HuH-7.5 (cell line): ENCODE data around the gene KCNH5.
"Not testable (repeated sequence)": the region's sequence is repeated elsewhere in the genome, so short reads cannot be mapped to it uniquely, and the experiment has no call there.

ENCODE experiments used
- DNase-seq: peaks from one replicate; pipeline ENCODE4 v3.0.0; 2011; ENCODE audit warnings: low spot score

The KCNH5 gene

GRCh38 chr14:62886461-62886860 is 158.8 kb downstream of the KCNH5 start:
- no peak for DNase-seq

- DNase-seq, result no peak
These were observed 159.8 kb downstream of the KCNH5 start for GRCh38 chr14:62885451-62885850.

- DNase-seq, result no peak
These were observed 162.3 kb downstream of the KCNH5 start for GRCh38 chr14:62882967-62883366.

- no peak for DNase-seq
These were observed 178.9 kb downstream of the KCNH5 start for GRCh38 chr14:62866376-62866775.

- no peak for DNase-seq
These were observed 180.7 kb downstream of the KCNH5 start for GRCh38 chr14:62864588-62864987.

- DNase-seq, result not testable (repeated sequence)
These were observed 187.2 kb downstream of the KCNH5 start for GRCh38 chr14:62858011-62858410.

- DNase-seq, result no peak
These were observed 190.3 kb downstream of the KCNH5 start for GRCh38 chr14:62854951-62855350.

GRCh38 chr14:62847168-62847567 is 198.1 kb downstream of the KCNH5 start:
- DNase-seq, result no peak

- no peak for DNase-seq
These were observed 200.7 kb downstream of the KCNH5 start for GRCh38 chr14:62844546-62844945.

GRCh38 chr14:62824086-62824485 is 221.2 kb downstream of the KCNH5 start:
- no peak for DNase-seq

- no peak for DNase-seq
These were observed 225.3 kb downstream of the KCNH5 start for GRCh38 chr14:62819931-62820330.

- DNase-seq, result no peak
These were observed 237.6 kb downstream of the KCNH5 start for GRCh38 chr14:62807636-62808035.

- DNase-seq, result no peak
These were observed 244.7 kb downstream of the KCNH5 start for GRCh38 chr14:62800577-62800976.

GRCh38 chr14:62796431-62796830 is 248.8 kb downstream of the KCNH5 start:
- DNase-seq, result no peak

GRCh38 chr14:62792578-62792977 is 252.7 kb downstream of the KCNH5 start:
- DNase-seq, result no peak

- not testable (repeated sequence) for DNase-seq
These were observed 263.9 kb downstream of the KCNH5 start for GRCh38 chr14:62781328-62781727.

GRCh38 chr14:62778852-62779251 is 266.4 kb downstream of the KCNH5 start:
- no peak for DNase-seq

- no peak for DNase-seq
These were observed 266.9 kb downstream of the KCNH5 start for GRCh38 chr14:62778310-62778709.

- DNase-seq, result no peak
These were observed 267.7 kb downstream of the KCNH5 start for GRCh38 chr14:62777510-62777909.

GRCh38 chr14:62776300-62776699 is 269.0 kb downstream of the KCNH5 start:
- DNase-seq, result no peak

- no peak for DNase-seq
These were observed 276.5 kb downstream of the KCNH5 start for GRCh38 chr14:62768753-62769152.

GRCh38 chr14:62763951-62764350 is 281.3 kb downstream of the KCNH5 start:
- DNase-seq, result no peak

- DNase-seq, result no peak
These were observed 285.5 kb downstream of the KCNH5 start for GRCh38 chr14:62759796-62760195.

- DNase-seq, result not testable (repeated sequence)
These were observed 298.4 kb downstream of the KCNH5 start for GRCh38 chr14:62746881-62747280.

- no peak for DNase-seq
These were observed 299.8 kb downstream of the KCNH5 start for GRCh38 chr14:62745496-62745895.
